ENCODE results near the gene FAM171A1.

FAM171A1 gene

GRCh38 chr10:15367296-15368085 is 3.6 kb downstream of the FAM171A1 start:
- no peak overlapping the region for H3K4me3 ChIP-seq (ENCODE audit: control insufficient read depth, low read depth, low read length)
- TF ChIP-seq CTCF (conservative IDR thresholded peaks at IDR 0.05; ENCODE audit: control insufficient read depth, insufficient read depth, low read depth, low read length): no peak
- DNase-seq (ENCODE audit: low read depth): no peak

- TF ChIP-seq CTCF (conservative IDR thresholded peaks at IDR 0.05; ENCODE audit: control insufficient read depth, insufficient read depth, low read depth, low read length): no peak
- no peak for DNase-seq (ENCODE audit: low read depth)
- H3K4me3 ChIP-seq (ENCODE audit: control insufficient read depth, low read depth, low read length): no peak overlapping the region
Observed at GRCh38 chr10:15365692-15366091, 5.4 kb downstream of the FAM171A1 start.

GRCh38 chr10:15364001-15364400 is 7.1 kb downstream of the FAM171A1 start:
- no peak for DNase-seq (ENCODE audit: low read depth)
- H3K4me3 ChIP-seq (ENCODE audit: control insufficient read depth, low read depth, low read length): no peak overlapping the region
- no peak for TF ChIP-seq CTCF (conservative IDR thresholded peaks at IDR 0.05; ENCODE audit: control insufficient read depth, insufficient read depth, low read depth, low read length)

- TF ChIP-seq CTCF (conservative IDR thresholded peaks at IDR 0.05; ENCODE audit: control insufficient read depth, insufficient read depth, low read depth, low read length): no peak
- no peak for DNase-seq (ENCODE audit: low read depth)
- H3K4me3 ChIP-seq (ENCODE audit: control insufficient read depth, low read depth, low read length): no peak overlapping the region
Observed at GRCh38 chr10:15363031-15363430, 8.1 kb downstream of the FAM171A1 start.

- no peak for TF ChIP-seq CTCF (conservative IDR thresholded peaks at IDR 0.05; ENCODE audit: control insufficient read depth, insufficient read depth, low read depth, low read length)
- H3K4me3 ChIP-seq (ENCODE audit: control insufficient read depth, low read depth, low read length): no peak overlapping the region
- DNase-seq (ENCODE audit: low read depth): no peak
Observed at GRCh38 chr10:15361131-15361530, 10.0 kb downstream of the FAM171A1 start.

GRCh38 chr10:15360566-15360965 is 10.5 kb downstream of the FAM171A1 start:
- no peak for DNase-seq (ENCODE audit: low read depth)

More at GRCh38 chr10:15360566-15360965, 10.5 kb downstream of the FAM171A1 start:
- no peak overlapping the region for H3K4me3 ChIP-seq (ENCODE audit: control insufficient read depth, low read depth, low read length)
- no peak for TF ChIP-seq CTCF (conservative IDR thresholded peaks at IDR 0.05; ENCODE audit: control insufficient read depth, insufficient read depth, low read depth, low read length)

All from fibroblast of mammary gland (primary cell).